RWPE2 (cell line): ENCODE results near the gene ABCA5.
"Not testable (repeated sequence)": the region's sequence is repeated elsewhere in the genome, so short reads cannot be mapped to it uniquely, and the experiment has no call there.

ENCODE experiments used
- ATAC-seq: fragments of 200-7000 bp; cut with Tn5 transposase; 3 replicates; pipeline ENCODE4 v1.9.1; 2021; ENCODE audit warnings: low read depth
- DNase-seq: peaks from one replicate; pipeline ENCODE4 v3.0.0-alpha.2; 2020; ENCODE audit warnings: low spot score
- H3K27ac ChIP-seq: fragments of 450-650 bp; 2 replicates; pipeline ENCODE4 v1.5.1; 2017; ENCODE audit warnings: mild to moderate bottlenecking; ENCODE audit not compliant: poor library complexity, severe bottlenecking
- H3K27me3 ChIP-seq: fragments of 250-450 bp; sonication (Bioruptor Pico); 2 replicates; pipeline ENCODE4 v1.5.1; 2021; ENCODE audit warnings: mild to moderate bottlenecking, moderate library complexity; ENCODE audit not compliant: insufficient read depth, poor library complexity, severe bottlenecking
- H3K36me3 ChIP-seq: fragments of 250-450 bp; sonication (Bioruptor Pico); 2 replicates; pipeline ENCODE4 v1.5.1; 2020; ENCODE audit warnings: low read depth, mild to moderate bottlenecking, moderate library complexity
- H3K4me1 ChIP-seq: fragments of 250-450 bp; sonication (Bioruptor Pico); 2 replicates; pipeline ENCODE4 v1.5.1; 2021; ENCODE audit warnings: mild to moderate bottlenecking, moderate library complexity; ENCODE audit not compliant: insufficient read depth, poor library complexity, severe bottlenecking
- H3K4me3 ChIP-seq: fragments of 250-450 bp; sonication (Bioruptor Pico); 2 replicates; pipeline ENCODE4 v1.5.1; 2021; ENCODE audit warnings: mild to moderate bottlenecking, moderate library complexity; ENCODE audit not compliant: severe bottlenecking
- H3K9me3 ChIP-seq: fragments of 250-450 bp; sonication (Bioruptor Pico); 2 replicates; pipeline ENCODE4 v1.5.1; 2021; ENCODE audit warnings: mild to moderate bottlenecking, moderate library complexity; ENCODE audit not compliant: severe bottlenecking
- TF ChIP-seq, protein P1 (sequence below): fragments of 450-650 bp; IDR thresholded peaks from one replicate; pipeline ENCODE4 v1.5.1; 2017; ENCODE audit warnings: mild to moderate bottlenecking, moderate library complexity; ENCODE audit not compliant: poor library complexity, severe bottlenecking

ABCA5 gene

DNA sequence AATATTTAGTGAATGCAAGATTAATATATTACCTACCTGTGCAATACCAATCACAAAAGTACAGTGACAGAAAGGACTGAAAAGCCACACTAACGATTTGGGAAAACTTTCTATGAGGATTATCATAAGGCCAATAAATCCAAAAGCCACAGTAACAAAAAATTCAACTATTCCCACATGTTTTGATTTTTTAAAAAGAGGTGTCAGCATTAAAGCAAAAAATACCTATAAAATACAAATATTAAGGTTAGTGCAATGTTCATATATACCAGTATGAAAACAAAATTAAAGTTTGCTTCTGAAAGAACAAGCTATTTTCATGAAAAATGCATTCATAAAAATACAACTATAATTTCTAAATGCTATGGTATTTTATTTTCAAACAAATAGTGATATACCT, 24.3 kb downstream of the ABCA5 start:
- Histone ChIP-seq H3K27ac (no peak overlapping the region), H3K36me3 (peaks cover 17% of the 10 kb centered on the region), H3K27me3 (peaks cover 3% of the 10 kb centered on the region), H3K4me1 (no peaks in the 10 kb centered on the region), H3K9me3 (no peaks in the 10 kb centered on the region), H3K4me3 (no peak overlapping the region)
- no peak for ATAC-seq
- TF ChIP-seq, protein P1, sequence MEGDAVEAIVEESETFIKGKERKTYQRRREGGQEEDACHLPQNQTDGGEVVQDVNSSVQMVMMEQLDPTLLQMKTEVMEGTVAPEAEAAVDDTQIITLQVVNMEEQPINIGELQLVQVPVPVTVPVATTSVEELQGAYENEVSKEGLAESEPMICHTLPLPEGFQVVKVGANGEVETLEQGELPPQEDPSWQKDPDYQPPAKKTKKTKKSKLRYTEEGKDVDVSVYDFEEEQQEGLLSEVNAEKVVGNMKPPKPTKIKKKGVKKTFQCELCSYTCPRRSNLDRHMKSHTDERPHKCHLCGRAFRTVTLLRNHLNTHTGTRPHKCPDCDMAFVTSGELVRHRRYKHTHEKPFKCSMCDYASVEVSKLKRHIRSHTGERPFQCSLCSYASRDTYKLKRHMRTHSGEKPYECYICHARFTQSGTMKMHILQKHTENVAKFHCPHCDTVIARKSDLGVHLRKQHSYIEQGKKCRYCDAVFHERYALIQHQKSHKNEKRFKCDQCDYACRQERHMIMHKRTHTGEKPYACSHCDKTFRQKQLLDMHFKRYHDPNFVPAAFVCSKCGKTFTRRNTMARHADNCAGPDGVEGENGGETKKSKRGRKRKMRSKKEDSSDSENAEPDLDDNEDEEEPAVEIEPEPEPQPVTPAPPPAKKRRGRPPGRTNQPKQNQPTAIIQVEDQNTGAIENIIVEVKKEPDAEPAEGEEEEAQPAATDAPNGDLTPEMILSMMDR: no peak
- DNase-seq: no peak

DNA sequence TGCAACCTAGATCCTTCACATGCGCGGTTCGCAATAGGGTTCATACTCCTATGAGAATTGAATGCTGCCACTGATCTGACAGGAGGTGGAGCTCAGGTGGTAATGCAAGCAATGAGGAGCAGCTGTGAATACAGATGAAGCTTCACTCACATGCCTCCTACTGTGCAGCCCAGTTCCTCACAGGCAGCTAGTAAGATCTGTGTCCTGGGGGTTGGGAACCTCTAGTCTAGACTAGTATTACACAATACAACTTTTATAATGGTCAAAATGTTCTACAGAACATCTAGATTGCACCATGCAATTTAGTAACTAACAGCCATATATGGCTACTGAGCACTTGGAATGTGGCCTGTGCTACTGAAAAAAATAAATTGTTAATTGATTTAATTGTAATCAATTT, 26.7 kb downstream of the ABCA5 start:
- no peak for DNase-seq
- Histone ChIP-seq H3K36me3 (peaks cover 32% of the 10 kb centered on the region), H3K4me1 (no peaks in the 10 kb centered on the region), H3K9me3 (no peaks in the 10 kb centered on the region), H3K27ac (no peak overlapping the region), H3K27me3 (peaks cover 3% of the 10 kb centered on the region), H3K4me3 (no peak overlapping the region)
- TF ChIP-seq, protein P1: no peak
- no peak for ATAC-seq

DNA sequence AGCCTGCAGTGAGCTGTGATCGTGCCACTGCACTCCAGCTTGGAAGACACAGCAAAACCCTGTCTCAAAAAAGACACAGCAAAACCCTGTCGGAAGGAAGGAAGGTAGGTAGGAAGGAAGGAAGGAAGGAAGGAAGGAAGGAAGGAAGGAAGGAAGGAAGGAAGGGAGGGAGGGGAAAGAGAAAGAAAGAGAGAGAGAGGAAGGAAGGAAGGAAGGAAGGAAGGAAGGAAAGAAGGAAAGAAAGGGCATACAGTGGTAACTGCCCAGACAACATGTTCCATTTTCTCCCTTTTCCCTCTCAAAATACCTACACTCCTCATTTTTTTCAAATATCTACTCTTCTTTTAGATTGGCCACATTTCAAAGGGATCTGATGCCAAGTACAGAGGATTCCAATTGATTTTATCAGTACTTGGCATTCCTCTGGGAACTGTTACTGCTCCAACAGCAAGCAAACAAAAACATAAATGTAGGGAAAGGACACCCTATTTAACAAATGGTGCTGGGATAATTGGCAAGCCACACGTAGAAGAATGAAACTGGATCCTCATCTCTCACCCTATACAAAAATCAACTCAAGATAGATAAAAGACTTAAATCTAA, 28.7 kb downstream of the ABCA5 start:
- H3K36me3 ChIP-seq: peaks cover 24% of the 10 kb centered on the region
- H3K27ac ChIP-seq, H3K9me3 ChIP-seq, DNase-seq, ATAC-seq, H3K4me1 ChIP-seq, H3K27me3 ChIP-seq, H3K4me3 ChIP-seq: not testable (repeated sequence)

DNA sequence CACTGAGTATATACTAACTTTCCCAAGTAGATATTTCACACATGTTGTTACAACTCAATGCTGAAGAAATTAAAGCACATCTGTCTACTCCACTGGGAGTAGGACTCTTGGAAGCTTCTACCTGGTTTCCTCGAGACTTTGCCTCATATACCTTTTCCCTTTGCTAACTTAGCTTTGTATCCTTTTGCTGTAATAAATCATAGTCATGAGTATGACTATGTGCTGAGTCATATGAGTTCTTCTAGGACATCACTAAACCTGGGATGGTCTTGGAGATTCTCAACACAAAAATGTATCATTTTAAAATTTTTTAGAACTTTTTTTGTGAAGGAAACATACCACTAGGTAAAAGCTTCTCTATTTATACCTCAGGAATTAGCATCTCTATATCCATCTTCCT, 39.8 kb downstream of the ABCA5 start:
- Histone ChIP-seq H3K4me3 (no peak overlapping the region), H3K9me3 (no peaks in the 10 kb centered on the region), H3K27me3 (no peaks in the 10 kb centered on the region), H3K36me3 (peaks cover 35% of the 10 kb centered on the region), H3K4me1 (peaks cover 21% of the 10 kb centered on the region), H3K27ac (peak overlapping the region; percentile 92)
- no peak for DNase-seq
- TF ChIP-seq, protein P1: no peak
- peak; percentile 81 for ATAC-seq

DNA sequence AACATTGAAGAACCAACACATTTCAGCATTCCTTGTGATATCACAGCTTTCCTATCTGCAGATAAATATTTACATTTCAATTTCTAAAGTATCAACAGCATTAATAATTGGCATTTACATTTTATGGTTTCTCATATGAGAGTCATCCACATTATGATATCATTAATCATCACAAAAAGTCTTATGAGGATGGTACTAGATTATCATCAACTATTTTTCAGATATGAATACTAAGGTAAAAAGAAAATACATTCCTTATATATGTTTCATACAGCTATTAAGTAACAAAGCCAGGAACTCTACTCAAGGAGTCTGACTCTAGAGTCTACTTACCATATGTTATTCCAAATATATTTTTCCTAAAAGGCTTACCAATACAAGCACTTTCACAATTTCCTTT, 40.7 kb downstream of the ABCA5 start:
- DNase-seq: no peak
- no peak overlapping the region for H3K4me3 ChIP-seq

More for the DNA sequence above, 40.7 kb downstream of the ABCA5 start:
- peak; percentile 88 for ATAC-seq
- Histone ChIP-seq H3K9me3 (no peaks in the 10 kb centered on the region), H3K36me3 (peaks cover 31% of the 10 kb centered on the region), H3K27me3 (no peaks in the 10 kb centered on the region), H3K4me1 (peaks cover 21% of the 10 kb centered on the region), H3K27ac (peak overlapping the region; percentile 92)
- TF ChIP-seq, protein P1: no peak
